IMR-90 (cell line): Measurements from ENCODE around the gene SLC12A8. TPM values are rescaled to one million over a fixed set of nuclear protein-coding genes. Genes with fewer than 3 reads are reported as not detected.

Experiments
- ATAC-seq: fragments of 200-7000 bp; cut with Tn5 transposase; 2 replicates; pipeline ENCODE4 v1.9.1; 2020; ENCODE audit warnings: low read depth, mild to moderate bottlenecking, moderate library complexity
- BruUV-seq: library from RNA; stranded (reverse); fragments of 400-500 nt; replicated peaks from 2 replicates; lab custom pipeline; 2021; lab: Mats Ljungman, UMichigan
- CTCF ChIA-PET: fragments of 300-600 bp; formaldehyde crosslinking; extraction: SDS; loops from one replicate; lab custom pipeline; 2021; ENCODE audit warnings: antibody characterized with exemption; lab: Yijun Ruan, JAX
- POLR2A ChIA-PET: fragments of 300-600 bp; sonication (Branson Sonifier 250); formaldehyde crosslinking; loops from one replicate; lab custom pipeline; 2022; ENCODE audit warnings: antibody characterized with exemption; ENCODE audit not compliant: unreplicated experiment; lab: Charles Lee
- DNase-seq: peaks from one replicate; pipeline ENCODE4 v3.0.0; 2013
- H2AFZ ChIP-seq: replicated peaks from 2 replicates; pipeline ENCODE3; 2013; ENCODE audit warnings: low read length, mild to moderate bottlenecking; ENCODE audit not compliant: poor library complexity
- H2AK5ac ChIP-seq: 2 replicates; pipeline ENCODE4 v1.6.1; 2013; ENCODE audit warnings: low read depth, low read length, inconsistent platforms
- H2AK9ac ChIP-seq: replicated peaks from 2 replicates; pipeline ENCODE3; 2013; ENCODE audit warnings: mild to moderate bottlenecking, low read depth, low read length, moderate library complexity; ENCODE audit not compliant: poor library complexity
- H2BK120ac ChIP-seq: 2 replicates; pipeline ENCODE4 v1.6.1; 2013; ENCODE audit warnings: low read depth, low read length, inconsistent platforms
- H2BK15ac ChIP-seq: 3 replicates; pipeline ENCODE4 v1.6.1; 2013; ENCODE audit warnings: low read depth, low read length, inconsistent platforms
- H2BK20ac ChIP-seq: 2 replicates; pipeline ENCODE4 v1.6.1; 2013; ENCODE audit warnings: low read depth, mild to moderate bottlenecking, inconsistent platforms, low read length, moderate library complexity
- H2BK5ac ChIP-seq: 2 replicates; pipeline ENCODE4 v1.6.1; 2013; ENCODE audit warnings: mild to moderate bottlenecking, low read depth, low read length, inconsistent platforms; ENCODE audit not compliant: poor library complexity, severe bottlenecking
- H3K14ac ChIP-seq: replicated peaks from 2 replicates; pipeline ENCODE4 v1.6.1; 2013; ENCODE audit warnings: low read depth, low read length, inconsistent platforms
- H3K18ac ChIP-seq: 2 replicates; pipeline ENCODE4 v1.6.1; 2013; ENCODE audit warnings: low read depth, low read length, control low read depth
- H3K23ac ChIP-seq: 2 replicates; pipeline ENCODE4 v1.6.1; 2013; ENCODE audit warnings: low read depth, low read length, inconsistent platforms
- H3K27ac ChIP-seq: 2 replicates; pipeline ENCODE4 v1.5.1; 2013; ENCODE audit warnings: mild to moderate bottlenecking, control low read depth, low read length; ENCODE audit not compliant: insufficient read depth
- H3K27me3 ChIP-seq: 2 replicates; pipeline ENCODE4 v1.6.1; 2013; ENCODE audit warnings: low read length; ENCODE audit not compliant: control insufficient read depth, insufficient read depth
- H3K36me3 ChIP-seq: 2 replicates; pipeline ENCODE4 v1.6.1; 2013; ENCODE audit warnings: low read length, mixed read lengths; ENCODE audit not compliant: control insufficient read depth, insufficient read depth
- H3K4ac ChIP-seq: 2 replicates; pipeline ENCODE4 v1.6.1; 2013; ENCODE audit warnings: low read depth, low read length, inconsistent platforms
- H3K4me1 ChIP-seq: 2 replicates; pipeline ENCODE4 v1.6.1; 2013; ENCODE audit warnings: low read length, mixed read lengths; ENCODE audit not compliant: control insufficient read depth, insufficient read depth
- H3K4me2 ChIP-seq: 2 replicates; pipeline ENCODE4 v1.6.1; 2013; ENCODE audit warnings: low read depth, mild to moderate bottlenecking, control low read depth, low read length, moderate library complexity
- H3K4me3 ChIP-seq: 2 replicates; pipeline ENCODE4 v1.5.1; 2013; ENCODE audit warnings: low read depth, mild to moderate bottlenecking, control low read depth, low read length, moderate library complexity; ENCODE audit not compliant: insufficient read depth
- H3K56ac ChIP-seq: 2 replicates; pipeline ENCODE4 v1.6.1; 2013; ENCODE audit warnings: low read length, inconsistent platforms; ENCODE audit not compliant: insufficient read depth; ENCODE audit errors: extremely low read depth
- H3K79me1 ChIP-seq, 2 experiments: 2 replicates each; pipeline ENCODE4 v1.6.1; 2013; ENCODE audit warnings: low read length in 2 of 2, inconsistent platforms in 1 of 2, low read depth in 1 of 2
- H3K9ac ChIP-seq: 2 replicates; pipeline ENCODE4 v1.6.1; 2013; ENCODE audit warnings: low read depth, low read length, control low read depth
- H3K9me1 ChIP-seq: 2 replicates; pipeline ENCODE4 v1.6.1; 2013; ENCODE audit warnings: low read length, inconsistent platforms; ENCODE audit not compliant: insufficient read depth
- H3K9me3 ChIP-seq: 2 replicates; pipeline ENCODE4 v1.6.1; 2013; ENCODE audit warnings: low read length; ENCODE audit not compliant: control insufficient read depth, insufficient read depth
- H4K20me1 ChIP-seq: 2 replicates; pipeline ENCODE4 v1.6.1; 2013; ENCODE audit warnings: low read length, inconsistent platforms; ENCODE audit not compliant: insufficient read depth
- H4K5ac ChIP-seq: 2 replicates; pipeline ENCODE4 v1.6.1; 2013; ENCODE audit warnings: mild to moderate bottlenecking, low read depth, low read length, control low read depth
- H4K8ac ChIP-seq, 2 experiments: 2 replicates each; pipeline ENCODE4 v1.6.1; 2013; ENCODE audit warnings: low read depth in 2 of 2, low read length in 2 of 2, control low read depth in 1 of 2, inconsistent platforms in 1 of 2
- H4K91ac ChIP-seq: 2 replicates; pipeline ENCODE4 v1.6.1; 2013; ENCODE audit warnings: low read depth, low read length, inconsistent platforms; ENCODE audit not compliant: insufficient read depth
- CEBPB ChIP-seq: IDR thresholded peaks from 2 replicates; pipeline ENCODE4 v1.6.1; 2012; ENCODE audit warnings: low read depth, low read length, improper control_type of control experiment
- FOS ChIP-seq: fragments of 150-350 bp; IDR thresholded peaks from 2 replicates; pipeline ENCODE4 v1.6.1; 2016; ENCODE audit warnings: low read depth, low read length
- WGBS, 2 experiments: methylation state at CpG; one replicate each; pipeline versions ENCODE4 v1.1.5 to v1.1.7; 2013; ENCODE audit warnings: missing lambda C conversion rate in 2 of 2; ENCODE audit not compliant: insufficient read length in 1 of 2; ENCODE audit errors: extremely low coverage in 2 of 2; 5-methylcytosine and 5-hydroxymethylcytosine counted together
- dilution Hi-C: fragments of 300-500 bp; cut with HindIII; formaldehyde crosslinking; loops from one replicate; pipeline ENCODE4 v1.14.3; 2018; ENCODE audit warnings: low sequenced_read_pairs; ENCODE audit not compliant: unreplicated experiment
- in situ Hi-C: fragments of 300-500 bp; cut with MboI; formaldehyde crosslinking; loops from 3 replicates; pipeline ENCODE4 v1.14.3; 2019; ENCODE audit warnings: low sequenced_read_pairs, inconsistent platforms, mixed read lengths
- intact Hi-C: fragments of 100-400 bp; cut with micrococcal nuclease; formaldehyde crosslinking; loops from 2 replicates; pipeline ENCODE4 v1.10.0; 2022
- polyA plus RNA-seq, 3 experiments: library from polyadenylated mRNA; depleted of rRNA; stranded (reverse); fragments of >200 nt; gene quantifications; 2 replicates each; pipeline ENCODE4 v1.2.3, GENCODE V29; 2012; ENCODE audit warnings: low replicate concordance in 1 of 3
- total RNA-seq: library from RNA; depleted of rRNA; stranded (reverse); fragments of >200 nt; gene quantifications from 2 replicates; pipeline ENCODE4 v1.2.3, GENCODE V29; 2012
- TF ChIP-seq, protein P1 (sequence below): fragments of 150-350 bp; IDR thresholded peaks from 2 replicates; pipeline ENCODE4 v1.6.1; 2016; ENCODE audit warnings: low read depth, mild to moderate bottlenecking, low read length, moderate library complexity, borderline replicate concordance

Gene SLC12A8
- total and polyA plus RNA-seq, 2 of the 4 experiments (the other 2 are of a cell fraction) = 2.2 to 4.3 TPM

DNA sequence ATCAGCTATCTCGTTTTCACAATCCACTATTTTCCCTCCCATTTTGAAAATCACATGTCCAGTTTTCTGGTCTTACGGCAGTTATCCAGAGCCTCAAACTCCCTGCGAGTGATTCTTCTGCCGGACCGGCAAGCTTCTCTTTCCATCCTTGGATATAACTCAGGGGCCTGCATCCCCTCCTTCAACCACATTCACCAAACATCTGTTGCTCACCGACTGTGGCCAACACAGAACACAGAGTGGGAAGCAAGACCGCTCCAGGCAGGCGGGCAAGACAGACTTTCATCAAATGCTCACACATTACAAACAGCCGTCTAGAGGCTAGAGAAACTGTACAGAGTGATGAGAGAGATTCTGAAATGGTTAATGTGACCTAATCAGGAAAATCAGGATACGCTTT, 7.6 kb upstream of the SLC12A8 start:
- Histone ChIP-seq H3K4me3 (no peak overlapping the region), H2AFZ (no peak overlapping the region), H2BK15ac (no peak overlapping the region), H2BK5ac (no peak overlapping the region), H3K27ac (no peak overlapping the region), H3K27me3 (no peaks in the 10 kb centered on the region), H3K4me2 (no peak overlapping the region), H3K56ac (no peak overlapping the region), H3K9me3 (no peaks in the 10 kb centered on the region), H2AK9ac (no peak overlapping the region), H3K79me1 (no peaks in the 10 kb centered on the region), H3K36me3 (no peaks in the 10 kb centered on the region), H3K9me1 (no peaks in the 10 kb centered on the region), H3K18ac (no peak overlapping the region), H3K14ac (no peak overlapping the region), H4K8ac (no peak overlapping the region), H2BK20ac (no peak overlapping the region), H4K5ac (no peak overlapping the region), H3K9ac (no peak overlapping the region), H2AK5ac (no peak overlapping the region), H3K4me1 (no peaks in the 10 kb centered on the region), H4K20me1 (no peaks in the 10 kb centered on the region), H4K91ac (no peak overlapping the region), H3K23ac (no peak overlapping the region), H3K4ac (no peak overlapping the region), H2BK120ac (no peak overlapping the region)
- no TSS peak for BruUV-seq
- ATAC-seq (peak; percentile 19; the same call in 1 of the 2 replicates), DNase-seq (no peak)
- 94% methylated on average over 5 of the region's 10 CpGs; no CpG with 5 or more reads in 1 of the 2 experiments for WGBS, 2 experiments
- intact Hi-C loops = no loop called here
- CTCF ChIA-PET = no interaction called here
- in situ Hi-C loops = no loop called here
- POLR2A ChIA-PET = no interaction called here
- TF ChIP-seq FOS = no peak
- TF ChIP-seq, protein P1, sequence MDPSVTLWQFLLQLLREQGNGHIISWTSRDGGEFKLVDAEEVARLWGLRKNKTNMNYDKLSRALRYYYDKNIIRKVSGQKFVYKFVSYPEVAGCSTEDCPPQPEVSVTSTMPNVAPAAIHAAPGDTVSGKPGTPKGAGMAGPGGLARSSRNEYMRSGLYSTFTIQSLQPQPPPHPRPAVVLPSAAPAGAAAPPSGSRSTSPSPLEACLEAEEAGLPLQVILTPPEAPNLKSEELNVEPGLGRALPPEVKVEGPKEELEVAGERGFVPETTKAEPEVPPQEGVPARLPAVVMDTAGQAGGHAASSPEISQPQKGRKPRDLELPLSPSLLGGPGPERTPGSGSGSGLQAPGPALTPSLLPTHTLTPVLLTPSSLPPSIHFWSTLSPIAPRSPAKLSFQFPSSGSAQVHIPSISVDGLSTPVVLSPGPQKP = no peak
- no peak for TF ChIP-seq CEBPB
- dilution Hi-C loops = no loop called here
